ENCODE measurements around the gene HMGB4. TPM values are rescaled to one million over a fixed set of nuclear protein-coding genes. Genes with fewer than 3 reads are reported as not detected.

Gene HMGB4
- total RNA-seq, 1 donor from 2014 or later, result not detected

- Mint-ChIP-seq H3K36me3 (ENCODE audit: low read depth) (no peaks in the 10 kb centered on the region), H3K4me1 (ENCODE audit: low read depth) (no peaks in the 10 kb centered on the region), H3K27ac (ENCODE audit: unreplicated experiment) (no peak overlapping the region), H3K9me3 (ENCODE audit: low read depth) (peaks cover 3% of the 10 kb centered on the region), H3K27me3 (ENCODE audit: low read depth) (no peaks in the 10 kb centered on the region), H3K4me3 (ENCODE audit: unreplicated experiment) (no peak overlapping the region)
- DNase-seq (ENCODE audit: low spot score), result no peak
- TF ChIP-seq CTCF (IDR thresholded peaks at IDR 0.05), result no peak
These were observed 22.4 kb upstream of the HMGB4 start for GRCh38 chr1:33841494-33841893.

GRCh38 chr1:33842348-33842747 lies 21.5 kb upstream of the HMGB4 start:
- no peak for DNase-seq (ENCODE audit: low spot score)
- Mint-ChIP-seq H3K4me1 (ENCODE audit: low read depth) (no peaks in the 10 kb centered on the region), H3K9me3 (ENCODE audit: low read depth) (no peaks in the 10 kb centered on the region), H3K4me3 (ENCODE audit: unreplicated experiment) (no peak overlapping the region), H3K36me3 (ENCODE audit: low read depth) (no peaks in the 10 kb centered on the region), H3K27ac (ENCODE audit: unreplicated experiment) (no peak overlapping the region), H3K27me3 (ENCODE audit: low read depth) (no peaks in the 10 kb centered on the region)
- TF ChIP-seq CTCF (IDR thresholded peaks at IDR 0.05), result no peak

GRCh38 chr1:33844166-33844565 lies 19.7 kb upstream of the HMGB4 start:
- no peak for TF ChIP-seq CTCF (IDR thresholded peaks at IDR 0.05)
- no peaks in the 10 kb centered on the region for H3K4me1 Mint-ChIP-seq (ENCODE audit: low read depth)
- H3K9me3 Mint-ChIP-seq (ENCODE audit: low read depth), result no peaks in the 10 kb centered on the region
- DNase-seq (ENCODE audit: low spot score), result no peak
- H3K36me3 Mint-ChIP-seq (ENCODE audit: low read depth), result no peaks in the 10 kb centered on the region
- H3K27me3 Mint-ChIP-seq (ENCODE audit: low read depth), result peaks cover under 1% of the 10 kb centered on the region
- no peak overlapping the region for H3K4me3 Mint-ChIP-seq (ENCODE audit: unreplicated experiment)
- H3K27ac Mint-ChIP-seq (ENCODE audit: unreplicated experiment), result no peak overlapping the region

- no peaks in the 10 kb centered on the region for H3K36me3 Mint-ChIP-seq (ENCODE audit: low read depth)
- TF ChIP-seq CTCF (IDR thresholded peaks at IDR 0.05), result no peak
- no peak overlapping the region for H3K27ac Mint-ChIP-seq (ENCODE audit: unreplicated experiment)
- H3K9me3 Mint-ChIP-seq (ENCODE audit: low read depth), result no peaks in the 10 kb centered on the region
- no peak for DNase-seq (ENCODE audit: low spot score)
- no peak overlapping the region for H3K4me3 Mint-ChIP-seq (ENCODE audit: unreplicated experiment)
- no peaks in the 10 kb centered on the region for H3K4me1 Mint-ChIP-seq (ENCODE audit: low read depth)
- H3K27me3 Mint-ChIP-seq (ENCODE audit: low read depth), result peaks cover 2% of the 10 kb centered on the region
These were observed 17.0 kb upstream of the HMGB4 start for GRCh38 chr1:33846861-33847260.

- Mint-ChIP-seq H3K36me3 (ENCODE audit: low read depth) (no peaks in the 10 kb centered on the region), H3K4me1 (ENCODE audit: low read depth) (no peaks in the 10 kb centered on the region), H3K27ac (ENCODE audit: unreplicated experiment) (no peak overlapping the region), H3K4me3 (ENCODE audit: unreplicated experiment) (no peak overlapping the region), H3K27me3 (ENCODE audit: low read depth) (peaks cover 2% of the 10 kb centered on the region), H3K9me3 (ENCODE audit: low read depth) (no peaks in the 10 kb centered on the region)
- TF ChIP-seq CTCF (IDR thresholded peaks at IDR 0.05), result no peak
- no peak for DNase-seq (ENCODE audit: low spot score)
These were observed 15.5 kb upstream of the HMGB4 start for GRCh38 chr1:33848205-33848937.

All from chondrocyte (in vitro differentiated cells).